Ureter (tissue), 1 donor: ENCODE results near the gene PLAAT2. TPM values are rescaled to one million over a fixed set of nuclear protein-coding genes. Genes with fewer than 3 reads are reported as not detected.
"Not testable (repeated sequence)": the region's sequence is repeated elsewhere in the genome, so short reads cannot be mapped to it uniquely, and the experiment has no call there.

ENCODE experiments used
- DNase-seq: peaks from one replicate; pipeline ENCODE4 v3.0.0-alpha.2; 2020; ENCODE audit warnings: low spot score
- total RNA-seq: library from RNA; stranded (reverse); gene quantifications from one replicate; pipeline ENCODE4 v1.2.4, GENCODE V29; 2023
- donor health status: DM: yes; HTN: yes; CAD: no.

The PLAAT2 gene
- total RNA-seq, 1 donor from 2014 or later = 1.1 TPM

DNA sequence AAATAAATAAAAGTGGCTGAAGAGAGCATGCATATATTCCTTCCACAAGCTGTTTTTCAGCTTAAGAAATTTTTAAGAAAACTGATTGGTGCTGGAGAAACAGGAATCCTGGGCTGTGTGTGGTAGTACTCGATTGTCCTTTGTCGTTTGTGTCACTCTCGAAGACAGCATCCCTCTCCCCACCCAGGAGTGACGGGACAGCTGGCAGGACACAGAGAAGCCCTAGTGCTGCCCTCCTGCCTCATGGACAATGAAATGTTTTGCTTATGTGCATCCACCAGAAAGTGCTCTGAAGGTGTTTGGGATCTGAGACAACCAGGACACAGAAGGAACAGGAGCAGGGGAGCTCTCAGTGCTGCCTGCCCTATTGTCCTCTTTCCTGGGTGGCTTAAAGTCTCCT lies 13.8 kb downstream of the PLAAT2 start:
- DNase-seq = no peak

DNA sequence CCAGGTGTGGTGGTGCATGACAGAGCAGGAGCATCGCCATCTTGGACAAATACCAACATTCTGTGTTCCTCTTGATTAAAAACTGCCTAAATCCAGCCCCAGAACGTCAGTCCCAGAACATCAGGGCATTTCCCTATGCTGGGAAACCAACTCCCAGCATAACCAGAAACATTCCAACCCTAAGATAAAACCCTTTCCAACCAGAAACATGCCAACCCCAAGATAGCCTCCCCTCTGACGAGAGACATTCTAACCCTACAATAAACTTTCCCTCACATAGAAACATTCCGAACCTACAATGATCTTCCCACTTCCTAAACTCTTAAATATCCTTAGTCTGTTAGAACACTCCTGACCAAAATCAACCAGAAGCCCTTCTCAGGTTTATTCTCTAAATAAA lies 15.0 kb downstream of the PLAAT2 start:
- no peak for DNase-seq

GRCh38 chr11:63547061-63547460 lies 16.1 kb downstream of the PLAAT2 start:
- DNase-seq = no peak

GRCh38 chr11:63543711-63544110 lies 19.5 kb downstream of the PLAAT2 start:
- no peak for DNase-seq

GRCh38 chr11:63542506-63542905 lies 20.7 kb downstream of the PLAAT2 start:
- DNase-seq = not testable (repeated sequence)

- peak; percentile 88 for DNase-seq
Observed at GRCh38 chr11:63537293-63538101, 25.7 kb downstream of the PLAAT2 start.

- no peak for DNase-seq
Observed at GRCh38 chr11:63536669-63537292, 26.4 kb downstream of the PLAAT2 start, which contains the start of gene PLAAT4. PLAAT4 (plus strand) TSS chr11:63536808; CDS start chr11:63536869, 61 bp downstream.

- DNase-seq = no peak
Observed at GRCh38 chr11:63535734-63536133, 27.4 kb downstream of the PLAAT2 start.

- no peak for DNase-seq
Observed at GRCh38 chr11:63534895-63535461, 28.2 kb downstream of the PLAAT2 start.

DNA sequence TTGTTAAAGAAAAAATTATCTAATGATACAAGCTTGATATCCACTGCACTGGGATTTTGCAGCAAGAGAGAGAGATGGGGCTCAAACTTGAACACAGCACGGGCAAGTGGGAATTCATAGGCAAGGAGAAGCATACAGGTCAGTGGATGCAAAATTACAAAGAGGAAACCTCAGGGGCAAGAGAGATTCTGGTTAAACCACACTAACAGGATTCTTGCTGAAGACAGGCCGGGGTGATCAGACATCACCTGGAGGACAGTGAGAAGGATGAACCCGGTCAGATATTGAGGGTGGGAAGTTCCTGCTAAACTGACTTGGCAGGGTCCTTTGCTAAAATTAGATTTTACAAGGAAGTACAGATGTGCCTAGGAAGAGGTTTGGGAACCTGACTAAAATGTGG lies 29.1 kb downstream of the PLAAT2 start:
- DNase-seq = no peak

- DNase-seq = no peak
Observed at GRCh38 chr11:63532799-63533475, 30.2 kb downstream of the PLAAT2 start.

DNA sequence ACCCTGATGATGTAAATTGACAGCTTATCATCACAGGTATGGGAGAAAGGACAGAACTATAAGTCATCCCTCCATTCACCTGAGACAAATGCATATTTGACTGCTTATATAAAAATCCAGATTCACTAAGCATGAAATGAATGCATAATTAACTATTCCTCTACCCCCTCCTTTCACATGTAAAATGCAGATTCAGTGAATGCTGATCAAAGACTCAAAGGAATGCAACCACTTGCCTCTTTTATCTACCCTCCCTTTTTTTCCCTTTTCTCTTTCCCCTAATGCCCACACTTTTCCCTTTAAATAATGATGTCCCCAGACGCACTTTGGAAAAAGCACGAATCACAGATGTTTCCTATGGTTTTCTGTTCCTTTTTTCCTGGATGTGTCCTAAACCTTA lies 31.1 kb downstream of the PLAAT2 start:
- DNase-seq = no peak

DNA sequence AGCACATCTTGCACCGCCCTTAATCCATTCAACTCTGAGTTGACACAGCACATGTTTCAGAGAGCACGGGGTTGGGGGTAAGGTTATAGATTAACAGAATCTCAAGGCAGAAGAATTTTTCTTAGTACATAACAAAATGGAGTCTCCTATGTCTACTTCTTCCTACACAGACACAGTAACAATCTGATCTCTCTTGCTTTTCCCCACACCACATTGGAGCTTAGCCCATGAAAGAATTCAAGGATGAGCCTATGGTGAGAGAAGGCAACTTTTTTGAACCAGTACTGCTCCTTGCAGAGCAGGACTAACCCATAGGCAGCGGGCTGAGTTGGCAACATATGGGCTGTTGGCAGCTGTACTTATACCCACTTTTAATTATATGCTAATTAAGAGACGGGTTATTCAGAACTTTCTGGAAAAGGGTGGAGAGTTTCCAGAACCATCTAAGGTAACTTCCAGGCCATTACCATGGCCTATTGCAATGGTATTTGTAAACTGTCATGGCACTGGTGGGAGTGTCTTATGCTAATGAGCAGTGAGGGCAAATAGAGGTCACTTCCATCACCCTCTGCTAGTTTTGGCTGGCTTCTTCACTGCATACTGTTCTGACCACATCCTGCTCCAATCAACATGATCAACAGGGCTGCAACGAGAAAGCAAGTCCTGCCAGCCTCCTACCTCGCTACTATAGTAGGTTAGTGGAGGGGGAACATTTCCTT lies 31.9 kb downstream of the PLAAT2 start:
- DNase-seq = peak; percentile 72

GRCh38 chr11:63530021-63530420 lies 33.2 kb downstream of the PLAAT2 start:
- DNase-seq = no peak

DNA sequence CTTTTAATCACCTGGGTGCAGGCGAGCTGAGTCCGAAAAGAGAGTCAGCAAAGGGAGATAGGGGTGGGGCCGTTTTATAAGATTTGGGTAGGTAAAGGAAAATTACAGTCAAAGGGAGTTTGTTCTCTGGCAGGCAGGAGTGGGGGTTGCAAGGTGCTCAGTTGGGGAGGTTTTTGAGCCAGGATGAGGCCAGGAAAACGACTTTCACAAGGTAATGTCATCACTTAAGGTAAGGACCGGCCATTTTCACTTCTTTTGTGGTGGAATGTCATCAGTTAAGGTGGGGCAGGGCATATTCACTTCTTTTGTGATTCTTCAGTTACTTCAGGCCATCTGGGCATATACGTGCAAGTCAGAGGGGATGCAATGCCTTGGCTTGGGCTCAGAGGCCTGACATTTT lies 33.8 kb downstream of the PLAAT2 start:
- not testable (repeated sequence) for DNase-seq

- DNase-seq = not testable (repeated sequence)
Observed at GRCh38 chr11:63528729-63529278, 34.4 kb downstream of the PLAAT2 start.

GRCh38 chr11:63528156-63528555 lies 35.0 kb downstream of the PLAAT2 start:
- not testable (repeated sequence) for DNase-seq

GRCh38 chr11:63527667-63528066 lies 35.5 kb downstream of the PLAAT2 start:
- DNase-seq = no peak

DNA sequence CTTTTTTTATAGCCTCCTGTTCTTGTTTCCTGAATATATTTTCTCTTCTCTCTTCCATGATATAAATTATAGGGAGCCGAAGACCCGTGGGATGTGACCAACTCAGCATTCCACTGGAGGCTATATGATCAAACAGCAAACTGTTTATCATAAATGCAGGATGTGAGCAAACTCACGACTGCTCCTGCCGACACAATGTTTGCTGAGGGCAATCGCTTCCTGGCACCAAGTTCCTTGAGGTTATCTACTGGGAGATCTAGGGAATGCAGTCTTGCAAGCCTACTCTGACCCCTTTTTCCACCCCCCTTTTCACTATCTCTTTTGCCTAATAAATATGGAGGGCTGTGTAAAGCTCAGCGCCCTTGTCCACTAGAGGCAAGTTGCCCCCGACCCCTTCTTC lies 40.0 kb downstream of the PLAAT2 start:
- DNase-seq = no peak

DNA sequence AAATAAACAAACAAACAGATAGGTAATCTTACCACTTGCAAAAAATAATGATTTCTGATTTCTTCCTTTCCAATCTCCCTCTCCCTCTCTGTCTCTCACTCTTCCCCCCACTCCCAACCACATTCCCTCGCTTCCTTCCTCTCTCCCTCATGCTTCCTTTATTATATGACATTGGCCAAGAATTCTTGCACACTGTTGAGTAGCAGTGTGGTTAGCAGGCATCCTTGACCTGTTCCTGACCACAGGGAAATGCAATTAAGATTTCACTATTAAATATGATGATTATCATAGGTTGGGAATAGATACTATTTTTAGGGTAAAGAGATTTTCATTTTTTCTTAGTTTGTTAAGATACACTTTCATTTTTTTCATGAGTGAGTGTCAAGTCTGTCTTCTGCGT lies 41.3 kb downstream of the PLAAT2 start:
- DNase-seq = no peak

- DNase-seq = no peak
Observed at GRCh38 chr11:63520606-63521170, 42.5 kb downstream of the PLAAT2 start.
